Measurements from ENCODE around the gene ENOX2. TPM values are rescaled to one million over a fixed set of nuclear protein-coding genes. Genes with fewer than 3 reads are reported as not detected.

ENOX2 gene
- total RNA-seq, 4 donors from 2014 or later, result 9.3 to 20.7 (median 15.4) TPM

DNA sequence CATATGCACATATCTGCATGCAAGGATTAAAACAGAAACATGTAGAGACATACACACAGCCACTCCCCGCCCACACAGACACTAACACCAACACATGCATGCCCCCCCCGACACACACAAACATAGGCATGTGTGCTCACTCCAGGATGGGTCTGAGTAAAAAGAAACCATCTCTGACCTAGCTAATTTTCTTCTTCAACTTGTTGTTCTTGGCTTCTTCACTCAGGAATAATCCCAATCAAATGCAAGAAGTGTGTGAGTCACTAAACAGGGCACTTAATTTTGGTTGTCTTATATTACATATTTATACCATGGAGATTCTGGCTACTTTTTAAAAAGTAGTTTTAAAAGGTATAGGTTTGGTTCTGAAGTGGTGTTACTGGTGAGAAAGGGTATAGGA lies 28.3 kb downstream of the ENOX2 start:
- H3K27me3 ChIP-seq, result no peaks in the 10 kb centered on the region
- 60 to 94% methylated on average over 1 to 2 of the region's 2 CpGs for WGBS, 2 donors (ENCODE audit: low coverage in 1 of 2)
- H3K27ac ChIP-seq, result no peak overlapping the region
- no peaks in the 10 kb centered on the region for H3K9me3 ChIP-seq
- H3K4me1 ChIP-seq, result peaks cover 0 to 12% (median 0%) of the 10 kb centered on the region in 3 donors
- H3K4me3 ChIP-seq, result no peak overlapping the region
- ATAC-seq, result no peak
- no peak for TF ChIP-seq POLR2A (IDR thresholded peaks at IDR 0.05)
- no peaks in the 10 kb centered on the region for H3K36me3 ChIP-seq

DNA sequence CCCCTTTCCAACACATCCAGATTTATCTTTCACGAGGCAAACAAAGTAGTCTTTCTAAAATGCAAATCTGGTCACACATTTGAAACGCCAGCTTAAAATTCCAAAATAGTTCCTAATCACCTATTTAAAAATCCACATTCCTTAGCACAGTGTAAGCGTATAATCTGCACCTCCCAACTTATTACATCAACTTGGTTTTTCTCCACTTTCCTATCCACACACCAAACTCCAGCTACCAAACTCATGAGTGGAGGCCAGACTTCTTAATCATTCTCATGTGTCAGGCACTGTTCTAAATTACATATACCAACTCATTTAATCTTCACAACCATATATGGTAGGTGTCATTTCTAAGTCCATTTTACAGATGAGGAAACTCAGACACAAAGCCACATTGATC lies 33.8 kb downstream of the ENOX2 start:
- 66 to 69% methylated on average over 3 of the region's 3 CpGs for WGBS, 2 donors (ENCODE audit: low coverage in 1 of 2)
- no peak overlapping the region for H3K4me3 ChIP-seq
- H3K4me1 ChIP-seq, result no peaks in the 10 kb centered on the region
- ATAC-seq, result no peak
- no peaks in the 10 kb centered on the region for H3K36me3 ChIP-seq
- H3K9me3 ChIP-seq, result no peaks in the 10 kb centered on the region
- TF ChIP-seq POLR2AphosphoS5 (IDR thresholded peaks at IDR 0.05) (no peak), EP300 (IDR thresholded peaks at IDR 0.05) (no peak), POLR2A (IDR thresholded peaks at IDR 0.05) (no peak)
- TF ChIP-seq, protein P1, sequence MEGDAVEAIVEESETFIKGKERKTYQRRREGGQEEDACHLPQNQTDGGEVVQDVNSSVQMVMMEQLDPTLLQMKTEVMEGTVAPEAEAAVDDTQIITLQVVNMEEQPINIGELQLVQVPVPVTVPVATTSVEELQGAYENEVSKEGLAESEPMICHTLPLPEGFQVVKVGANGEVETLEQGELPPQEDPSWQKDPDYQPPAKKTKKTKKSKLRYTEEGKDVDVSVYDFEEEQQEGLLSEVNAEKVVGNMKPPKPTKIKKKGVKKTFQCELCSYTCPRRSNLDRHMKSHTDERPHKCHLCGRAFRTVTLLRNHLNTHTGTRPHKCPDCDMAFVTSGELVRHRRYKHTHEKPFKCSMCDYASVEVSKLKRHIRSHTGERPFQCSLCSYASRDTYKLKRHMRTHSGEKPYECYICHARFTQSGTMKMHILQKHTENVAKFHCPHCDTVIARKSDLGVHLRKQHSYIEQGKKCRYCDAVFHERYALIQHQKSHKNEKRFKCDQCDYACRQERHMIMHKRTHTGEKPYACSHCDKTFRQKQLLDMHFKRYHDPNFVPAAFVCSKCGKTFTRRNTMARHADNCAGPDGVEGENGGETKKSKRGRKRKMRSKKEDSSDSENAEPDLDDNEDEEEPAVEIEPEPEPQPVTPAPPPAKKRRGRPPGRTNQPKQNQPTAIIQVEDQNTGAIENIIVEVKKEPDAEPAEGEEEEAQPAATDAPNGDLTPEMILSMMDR (IDR thresholded peaks at IDR 0.05), result no peak
- no peak overlapping the region for H3K27ac ChIP-seq
- no peaks in the 10 kb centered on the region for H3K27me3 ChIP-seq

DNA sequence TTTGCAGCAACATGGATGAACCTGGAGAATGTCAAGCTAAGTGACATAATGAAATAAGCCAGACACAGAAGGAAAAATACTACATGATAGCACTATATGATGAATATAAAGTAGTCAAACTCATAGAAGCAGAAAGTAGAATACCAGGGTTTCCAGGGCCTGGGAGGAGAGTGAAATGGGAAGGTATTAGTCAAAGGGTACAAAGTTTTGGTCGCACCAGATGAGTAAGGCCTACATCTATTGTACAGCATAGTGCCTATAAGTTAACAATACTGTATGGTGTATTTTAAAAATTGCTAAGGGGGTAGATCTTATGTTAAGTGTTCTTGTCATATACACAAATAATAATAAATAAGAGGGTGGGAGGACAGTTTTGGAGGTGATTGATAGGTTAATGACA lies 41.5 kb downstream of the ENOX2 start:
- 92% methylated on average over 1 of the region's 1 CpG; no CpG with 5 or more reads in 1 of the 2 donors for WGBS, 2 donors (ENCODE audit: low coverage in 1 of 2)

DNA sequence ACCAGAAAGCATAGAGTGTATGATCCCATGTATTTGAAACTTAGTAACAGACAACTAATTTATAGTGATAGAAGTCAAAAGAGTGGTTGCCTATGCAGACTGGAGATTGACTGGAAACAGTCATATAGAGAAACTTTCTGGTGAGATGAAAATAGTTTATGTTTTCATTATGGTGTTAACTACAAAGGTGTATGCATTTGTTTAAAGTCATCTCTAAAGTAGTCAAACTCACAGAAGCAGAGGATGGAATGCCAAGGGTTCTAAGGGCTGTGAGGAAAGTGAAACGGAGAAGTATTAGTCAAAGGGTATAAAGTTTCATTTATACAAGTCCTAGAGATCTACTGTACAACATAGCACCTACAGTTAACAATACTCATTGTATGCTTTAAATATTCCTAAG lies 45.8 kb downstream of the ENOX2 start:
- H3K27me3 ChIP-seq, result no peaks in the 10 kb centered on the region
- TF ChIP-seq POLR2AphosphoS5 (IDR thresholded peaks at IDR 0.05), result no peak
- TF ChIP-seq EP300 (IDR thresholded peaks at IDR 0.05), result no peak
- TF ChIP-seq, protein P1 (IDR thresholded peaks at IDR 0.05), result no peak
- TF ChIP-seq POLR2A (IDR thresholded peaks at IDR 0.05), result no peak
- 80 to 83% methylated on average over 1 of the region's 1 CpG for WGBS, 2 donors (ENCODE audit: low coverage in 1 of 2)
- H3K4me3 ChIP-seq, result no peak overlapping the region
- no peaks in the 10 kb centered on the region for H3K4me1 ChIP-seq
- no peak for ATAC-seq
- no peaks in the 10 kb centered on the region for H3K36me3 ChIP-seq
- H3K27ac ChIP-seq, result no peak overlapping the region
- H3K9me3 ChIP-seq, result no peaks in the 10 kb centered on the region

More for the DNA sequence above, 41.5 kb downstream of the ENOX2 start:
- Histone ChIP-seq H3K27ac (no peak overlapping the region), H3K4me1 (no peaks in the 10 kb centered on the region), H3K27me3 (no peaks in the 10 kb centered on the region), H3K36me3 (no peaks in the 10 kb centered on the region), H3K9me3 (no peaks in the 10 kb centered on the region), H3K4me3 (no peak overlapping the region)
- ATAC-seq, result no peak
- TF ChIP-seq, protein P1 (IDR thresholded peaks at IDR 0.05), result no peak
- no peak for TF ChIP-seq POLR2A (IDR thresholded peaks at IDR 0.05)
- no peak for TF ChIP-seq POLR2AphosphoS5 (IDR thresholded peaks at IDR 0.05)

DNA sequence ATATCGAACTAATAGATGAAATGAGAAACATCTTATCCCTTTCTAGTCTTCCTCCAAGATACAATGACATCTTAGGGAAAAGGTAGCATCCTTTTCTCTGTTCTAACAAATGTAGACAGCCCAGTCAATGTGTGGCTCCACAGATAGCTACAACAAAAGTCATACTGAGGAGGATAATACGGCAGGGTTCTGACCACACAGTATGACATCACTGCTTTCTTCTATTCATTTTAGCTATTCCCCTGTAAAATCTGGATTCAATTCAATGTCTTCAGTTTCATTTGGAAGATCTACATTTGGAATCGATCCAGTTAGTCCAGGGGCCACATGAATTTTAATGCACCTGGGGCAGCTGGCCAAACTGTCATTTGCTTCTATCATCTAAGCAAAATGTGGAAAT lies 51.4 kb downstream of the ENOX2 start:
- no peak for ATAC-seq
- 80 to 82% methylated on average over 2 to 3 of the region's 3 CpGs for WGBS, 2 donors (ENCODE audit: low coverage in 1 of 2)
- H3K9me3 ChIP-seq, result no peaks in the 10 kb centered on the region
- no peaks in the 10 kb centered on the region for H3K36me3 ChIP-seq
- TF ChIP-seq EP300 (IDR thresholded peaks at IDR 0.05) (no peak), POLR2AphosphoS5 (IDR thresholded peaks at IDR 0.05) (no peak), POLR2A (IDR thresholded peaks at IDR 0.05) (no peak)
- TF ChIP-seq, protein P1 (IDR thresholded peaks at IDR 0.05), result no peak
- H3K27ac ChIP-seq, result no peak overlapping the region
- H3K4me3 ChIP-seq, result no peak overlapping the region
- no peaks in the 10 kb centered on the region for H3K27me3 ChIP-seq
- H3K4me1 ChIP-seq, result no peaks in the 10 kb centered on the region

All from gastroesophageal sphincter (tissue), 4 donors.